ENCODE measurements around the gene MYBPH.

Gene MYBPH

DNA sequence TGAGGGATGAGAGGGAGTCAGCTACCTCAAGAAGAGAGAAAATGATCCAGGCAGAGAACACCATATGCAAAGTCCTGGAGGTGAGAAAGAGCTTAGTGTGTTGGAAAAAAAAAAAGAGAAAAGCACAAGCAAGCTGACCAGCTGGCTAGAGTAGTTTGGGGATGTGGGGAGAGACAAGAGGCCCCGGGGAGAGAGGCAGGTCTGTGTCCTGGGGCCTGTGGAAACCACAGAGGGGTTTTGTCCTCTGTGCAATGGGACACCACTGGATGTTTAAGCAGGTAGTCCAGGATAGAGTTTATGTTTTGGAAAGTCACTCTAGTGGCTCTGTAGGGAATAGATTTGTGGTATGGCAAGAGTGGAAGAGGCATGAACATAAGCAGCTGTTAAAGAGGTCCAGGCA, 25.3 kb upstream of the MYBPH start:
- DNase-seq (ENCODE audit: low spot score), result no peak

DNA sequence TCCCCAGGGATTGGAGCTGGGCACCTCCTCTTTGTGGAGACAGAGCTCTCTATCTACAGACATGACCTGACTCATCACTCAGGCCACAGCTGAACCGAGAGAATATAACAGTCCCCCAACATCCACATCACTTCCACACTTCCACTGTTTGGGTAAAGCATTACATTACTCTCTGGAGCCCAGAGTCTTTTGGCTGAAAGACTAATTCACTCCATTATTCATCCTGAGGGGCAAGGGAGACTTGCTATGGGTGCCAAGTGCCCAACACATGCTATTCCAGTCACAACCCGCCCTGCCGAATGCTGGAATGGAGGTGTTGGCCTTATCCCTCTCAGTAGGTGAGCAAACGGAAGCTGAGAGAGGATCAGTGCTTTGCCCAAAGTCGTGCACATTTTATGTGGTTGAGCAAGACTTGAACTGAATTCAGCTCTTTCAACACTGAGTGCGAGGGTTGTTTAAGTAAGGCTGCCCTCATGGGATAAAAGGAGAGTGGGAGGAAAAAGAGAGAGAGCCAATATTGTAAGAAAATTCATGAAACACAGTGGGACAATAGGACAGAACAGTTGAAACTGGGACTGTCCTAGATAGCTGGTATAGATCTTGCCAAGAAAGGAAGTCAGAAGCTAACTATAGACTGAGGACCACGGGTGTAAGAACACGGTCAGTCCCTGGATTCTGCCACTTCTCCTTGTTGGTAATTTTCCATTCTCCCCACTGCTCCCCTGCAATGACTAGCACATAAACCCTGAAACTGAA, 24.4 kb upstream of the MYBPH start:
- DNase-seq (ENCODE audit: low spot score), result no peak

DNA sequence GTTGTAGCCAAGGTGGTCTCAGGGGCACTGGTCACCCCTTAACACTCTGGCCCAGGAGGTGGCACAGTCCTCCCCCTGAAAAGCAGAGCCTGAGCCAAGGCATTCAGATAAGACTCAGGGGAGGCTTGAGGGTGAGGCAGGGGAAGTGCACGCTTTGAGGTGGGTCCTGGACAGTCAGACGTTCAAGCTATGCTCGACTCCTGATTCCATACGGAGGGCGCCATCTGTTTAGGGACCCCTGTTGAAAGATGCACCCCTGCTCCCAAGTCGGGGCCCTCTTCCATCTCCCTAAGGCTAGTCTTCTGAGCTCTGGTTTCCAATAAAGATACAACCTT, 23.8 kb upstream of the MYBPH start:
- no peak for DNase-seq (ENCODE audit: low spot score)

DNA sequence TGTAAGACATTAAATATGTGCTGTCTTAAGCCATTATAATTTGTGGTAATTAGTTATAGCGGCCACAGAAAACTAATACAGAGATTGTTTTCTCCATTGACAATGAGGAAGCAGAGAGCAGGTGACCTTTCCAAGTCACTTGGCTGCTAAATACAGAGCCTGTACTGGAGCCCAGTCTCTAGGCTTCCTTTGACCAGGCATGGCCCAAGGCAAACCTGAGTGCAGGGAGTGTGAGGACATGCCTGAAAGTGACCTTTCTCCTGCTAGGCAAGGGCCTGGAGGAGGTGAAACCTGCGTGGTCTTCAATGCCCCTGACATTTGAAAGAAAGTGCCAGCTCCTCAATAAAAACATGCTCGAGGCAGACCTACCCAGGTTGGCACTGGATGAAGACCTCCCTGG, 23.4 kb upstream of the MYBPH start:
- DNase-seq (ENCODE audit: low spot score), result no peak

DNA sequence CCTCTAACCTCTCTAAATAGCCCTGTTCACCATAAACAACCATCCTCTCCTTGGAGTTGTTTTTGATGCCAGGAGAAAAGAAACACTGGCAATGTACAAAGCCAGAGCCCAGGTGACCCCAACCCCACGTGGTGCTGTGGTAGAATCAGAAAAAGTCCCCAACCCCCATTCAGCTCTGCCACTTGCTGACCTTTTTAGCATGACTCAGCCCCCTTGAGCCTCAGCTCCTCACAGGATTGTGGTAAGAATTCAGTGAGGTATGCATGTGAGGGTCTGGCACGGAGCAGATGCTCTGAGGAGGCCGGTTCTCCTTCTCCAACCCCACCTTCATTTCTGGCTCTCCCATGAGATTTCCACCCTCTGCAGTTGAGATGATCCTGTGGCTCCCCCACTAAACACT, 22.0 kb upstream of the MYBPH start:
- DNase-seq (ENCODE audit: low spot score), result no peak

DNA sequence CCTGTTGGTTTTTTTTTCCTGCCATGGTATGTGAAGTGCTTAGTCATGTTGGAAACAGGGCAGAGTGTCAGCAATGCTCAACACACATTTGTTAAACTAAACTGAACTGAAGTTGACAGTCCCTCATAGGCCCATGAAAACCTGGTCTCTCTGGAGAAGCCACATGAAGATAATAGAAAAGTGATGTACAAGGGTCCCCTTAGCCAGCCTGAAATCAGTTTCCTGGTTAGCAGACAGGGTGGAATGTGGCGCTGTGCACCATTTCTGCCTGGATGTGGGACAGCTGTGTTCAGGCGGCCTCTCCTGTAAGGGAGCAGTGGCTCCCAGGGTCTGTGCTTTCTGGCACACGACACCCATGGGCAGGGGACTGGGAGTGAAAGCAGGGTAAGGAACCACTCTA, 20.7 kb upstream of the MYBPH start:
- DNase-seq (ENCODE audit: low spot score), result no peak

DNA sequence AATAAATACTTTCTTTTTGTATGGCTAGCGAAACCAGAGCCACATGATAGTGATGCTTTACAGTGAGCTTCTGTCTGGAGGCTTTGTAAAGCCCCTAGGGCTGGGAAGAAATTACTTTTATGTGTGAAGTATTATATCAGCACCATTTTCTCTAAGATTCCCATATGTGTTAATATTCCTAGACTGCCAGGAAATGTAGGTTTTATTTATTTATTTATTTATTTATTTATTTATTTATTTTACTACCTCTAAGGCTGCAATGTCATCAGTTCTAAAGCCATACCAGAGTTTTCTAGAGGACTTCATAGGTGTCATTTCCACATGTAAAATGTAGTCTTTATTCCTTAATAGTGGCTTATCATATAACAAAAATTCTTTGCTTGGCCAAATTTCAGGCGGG, 15.3 kb upstream of the MYBPH start:
- DNase-seq (ENCODE audit: low spot score), result no peak

DNA sequence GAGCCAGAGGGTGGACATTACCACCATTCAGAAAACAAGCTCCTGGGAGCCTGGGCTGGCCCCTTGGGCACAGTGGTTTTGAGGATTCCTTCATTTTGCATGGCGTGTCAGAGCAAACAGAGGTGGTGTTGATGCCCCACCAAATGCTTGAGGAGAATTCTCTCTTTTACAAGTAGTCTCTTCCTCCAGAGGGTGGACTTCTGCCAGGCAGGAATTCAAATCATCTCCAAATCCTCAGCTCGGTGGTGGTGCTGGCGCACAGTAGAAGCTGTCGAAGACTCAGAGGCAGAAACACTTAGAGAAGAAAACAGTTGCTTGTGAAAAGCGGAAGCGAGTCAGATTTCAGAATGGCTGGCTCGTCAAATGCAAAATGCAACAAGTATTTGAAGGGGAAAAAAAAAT, 14.3 kb upstream of the MYBPH start:
- DNase-seq (ENCODE audit: low spot score), result no peak

DNA sequence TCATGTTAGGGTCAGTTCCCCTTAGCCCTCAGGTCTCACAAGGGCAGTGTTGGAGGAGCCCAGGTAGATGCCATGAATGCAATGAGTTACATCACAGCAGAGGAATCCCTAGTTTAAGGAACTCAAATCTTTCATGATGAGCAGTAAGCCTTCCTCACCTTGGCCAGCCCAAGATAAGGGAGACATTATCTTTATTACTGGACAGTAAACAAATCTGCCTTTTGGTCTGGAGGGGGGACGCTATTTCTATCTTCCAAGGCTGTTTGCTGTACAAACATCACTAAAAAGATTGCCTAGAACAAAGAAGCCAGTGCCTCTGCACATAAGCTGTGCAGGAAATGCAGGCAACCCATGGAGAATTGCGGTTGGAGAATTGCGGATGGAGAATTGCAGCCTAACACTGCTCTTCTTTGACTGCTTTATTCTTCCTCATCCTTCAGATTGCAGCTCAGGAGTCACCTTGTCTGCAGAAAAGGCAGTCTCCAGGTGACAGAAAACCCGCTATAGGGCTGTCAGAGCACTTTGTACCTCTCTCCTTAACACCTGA, 13.1 kb upstream of the MYBPH start:
- no peak for DNase-seq (ENCODE audit: low spot score)

DNA sequence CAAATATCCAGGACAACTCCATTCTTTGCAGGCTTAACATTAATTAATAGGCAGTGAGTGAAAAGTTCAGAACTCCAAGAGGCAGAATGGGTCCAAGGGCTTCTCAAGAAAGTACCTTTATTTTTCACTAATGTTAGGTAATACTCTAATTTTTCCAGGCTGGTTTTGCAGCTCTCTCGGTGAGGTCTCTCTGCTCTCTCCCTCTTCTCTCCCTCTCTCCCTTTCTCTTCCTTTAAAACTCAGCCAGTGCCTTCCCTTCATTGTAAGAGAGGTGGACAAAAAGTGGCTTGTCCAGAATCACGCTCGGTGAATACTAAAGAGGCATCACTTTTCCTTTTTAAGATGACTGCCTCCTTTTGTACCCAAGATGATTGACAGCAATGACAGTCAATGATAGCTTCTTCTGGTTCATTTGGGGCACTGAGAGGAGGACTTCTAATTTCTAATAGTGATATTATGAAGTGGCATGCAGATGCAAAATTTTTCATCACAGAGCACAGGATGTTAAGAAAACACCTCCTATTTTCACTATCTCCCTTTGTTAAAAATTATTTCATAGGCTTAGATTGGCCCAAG, 12.2 kb upstream of the MYBPH start:
- DNase-seq (ENCODE audit: low spot score), result no peak

DNA sequence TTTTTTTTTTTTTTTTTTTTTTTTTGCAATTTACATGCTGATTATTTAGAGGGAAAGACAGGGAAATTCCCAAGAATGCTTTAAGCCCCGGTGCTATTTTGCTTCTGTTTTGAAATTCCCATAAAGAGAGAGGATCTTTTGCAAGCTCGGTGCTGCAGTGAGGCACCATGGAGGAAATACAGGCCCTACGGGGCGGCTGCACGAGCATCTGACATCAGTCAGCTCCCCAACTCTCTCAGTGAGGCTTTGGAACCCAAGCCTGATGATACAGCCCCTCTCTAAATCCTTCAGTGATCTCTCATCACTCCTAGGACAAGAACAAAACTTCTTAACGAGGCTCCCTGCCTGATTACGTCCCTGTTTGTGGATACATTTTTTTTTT, 11.7 kb upstream of the MYBPH start:
- DNase-seq (ENCODE audit: low spot score), result no peak

DNA sequence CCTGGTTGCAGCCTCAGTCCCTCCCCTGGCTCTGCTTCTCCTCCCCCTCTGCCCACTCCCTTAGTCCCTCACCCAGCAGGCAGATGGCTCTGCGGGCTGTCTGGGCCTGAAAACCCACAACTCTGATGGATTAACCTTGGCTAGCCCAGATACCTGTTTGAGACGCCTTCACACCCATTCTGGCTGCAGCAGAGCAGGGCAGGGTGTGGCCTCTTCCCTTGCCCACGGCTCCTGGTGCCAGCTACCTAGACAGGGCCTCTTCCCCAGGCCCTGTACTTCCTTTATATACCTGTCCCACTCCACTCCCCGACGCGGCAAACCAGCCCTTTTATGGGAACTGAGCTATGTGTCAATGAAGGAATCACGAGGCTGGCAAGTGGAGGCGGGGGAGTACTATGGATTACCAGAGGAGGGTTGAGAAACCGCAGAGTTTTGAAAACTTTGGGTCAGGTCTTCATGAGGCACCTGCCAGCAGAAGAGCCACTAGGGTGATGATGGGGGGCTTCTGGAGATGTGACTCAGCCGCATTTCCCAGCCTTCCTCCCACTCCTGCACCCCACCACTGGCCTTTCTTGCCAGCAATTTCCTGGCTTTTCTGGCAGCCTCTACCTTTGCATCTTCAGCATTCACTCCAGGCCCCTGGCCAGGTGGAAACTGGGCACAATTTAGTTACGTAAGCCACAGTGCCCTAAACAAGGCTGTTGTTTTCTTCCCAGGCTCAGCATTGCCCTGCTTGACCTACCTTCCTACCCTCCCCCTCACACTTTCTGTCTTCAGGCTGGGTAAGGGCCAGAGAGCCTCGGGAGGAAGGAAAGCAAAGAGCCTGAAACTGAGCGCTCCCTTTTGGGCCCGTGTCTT, 11.0 kb upstream of the MYBPH start, which contains the start of gene CHI3L1:
TSS of gene CHI3L1 (minus strand) at position 259 of the 858 bp plus-strand sequence. CDS start at position 178, 81 bp downstream.
- no peak for DNase-seq (ENCODE audit: low spot score)

DNA sequence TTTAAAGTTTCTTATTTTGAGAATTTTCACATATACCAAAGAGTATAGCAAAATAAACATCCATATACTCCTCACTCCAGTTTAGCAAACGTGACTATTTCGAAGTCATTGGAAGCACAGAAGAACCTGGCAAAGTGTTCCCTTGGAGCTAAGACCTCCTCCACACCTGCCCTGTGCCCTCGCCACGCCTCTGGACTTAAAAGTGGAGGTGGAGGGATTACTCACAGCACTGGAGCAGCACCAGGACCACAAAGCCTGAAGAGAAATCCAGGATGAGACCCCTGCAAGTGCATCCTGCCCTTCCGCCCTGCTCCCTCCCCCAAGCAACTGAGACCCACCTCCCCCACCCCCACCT, 10.4 kb upstream of the MYBPH start:
- no peak for DNase-seq (ENCODE audit: low spot score)

DNA sequence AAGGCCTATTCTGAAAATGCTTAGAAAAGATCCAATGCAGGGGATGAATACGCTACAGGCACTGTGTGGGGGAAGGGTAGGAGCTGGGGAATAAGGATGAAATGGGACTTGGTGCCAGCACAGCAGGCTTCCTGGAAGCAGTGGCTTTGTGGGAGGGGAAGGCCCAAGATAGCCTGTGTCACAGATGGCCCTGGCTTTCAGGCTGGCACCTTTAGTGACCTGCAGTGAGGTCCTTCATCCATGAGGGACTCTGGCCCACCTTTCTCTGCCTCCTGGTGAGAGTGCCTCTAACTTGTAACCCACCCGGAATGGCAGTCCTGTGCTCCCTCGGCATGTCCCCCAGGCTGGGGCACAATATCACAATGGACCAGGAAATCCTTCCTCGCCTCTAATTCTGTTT, 10.0 kb upstream of the MYBPH start:
- no peak for DNase-seq (ENCODE audit: low spot score)

DNA sequence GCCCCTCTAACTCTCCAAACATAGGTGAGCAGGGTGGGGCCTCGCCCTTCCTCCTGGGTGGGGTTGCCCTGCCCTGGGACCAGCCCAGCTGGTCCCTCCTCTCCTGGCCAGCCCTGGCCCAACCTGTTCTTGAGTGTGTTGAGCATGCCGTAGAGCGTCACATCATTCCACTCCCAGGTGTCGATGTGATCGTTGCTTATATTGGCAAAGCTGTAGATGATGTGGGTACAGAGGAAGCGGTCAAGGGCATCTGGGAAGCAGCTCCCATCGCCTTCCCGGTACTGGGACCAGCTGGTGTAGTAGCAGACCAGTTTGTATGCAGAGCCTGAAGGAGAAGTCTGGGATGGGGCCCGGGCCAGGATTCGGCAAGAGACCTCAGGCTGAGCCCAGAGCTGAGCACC, 9.4 kb upstream of the MYBPH start:
- DNase-seq (ENCODE audit: low spot score), result no peak

DNA sequence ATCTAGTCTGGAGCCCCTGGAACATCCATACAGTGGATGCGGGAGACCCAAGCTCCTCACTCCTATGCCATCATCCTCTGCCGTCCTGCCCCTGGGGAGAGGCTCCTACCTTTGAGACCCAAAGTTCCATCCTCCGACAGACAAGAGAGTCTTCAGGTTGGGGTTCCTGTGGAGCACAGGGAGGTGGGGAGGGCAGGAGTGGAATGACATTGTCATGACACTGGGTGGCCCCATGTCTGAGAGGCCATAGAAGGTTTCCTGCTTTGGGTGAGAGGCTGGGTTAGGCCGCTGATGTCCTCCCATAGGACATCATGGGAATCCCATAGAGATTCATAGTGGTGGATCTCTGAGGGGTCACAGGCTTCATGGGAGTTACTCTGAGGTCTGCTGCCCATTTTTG, 8.8 kb upstream of the MYBPH start:
- DNase-seq (ENCODE audit: low spot score), result no peak

DNA sequence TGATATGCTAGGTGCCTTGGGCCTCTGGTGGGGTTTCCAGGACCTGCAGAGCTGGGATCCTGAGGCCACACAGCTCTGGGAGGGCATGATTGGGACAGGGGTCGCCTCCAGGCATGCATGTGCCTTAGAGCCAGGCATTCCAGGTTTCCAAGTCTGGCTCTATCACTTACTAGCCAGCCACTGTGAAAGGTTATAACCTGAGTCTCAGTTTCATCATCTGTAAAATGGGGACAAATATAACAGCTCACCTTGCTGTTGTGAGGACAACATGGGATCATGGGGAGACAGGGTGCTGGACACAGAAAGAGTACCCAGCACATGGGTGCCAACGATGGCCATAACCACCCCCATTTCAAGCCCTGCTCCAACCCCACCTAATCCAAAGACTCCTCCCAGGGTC, 8.2 kb upstream of the MYBPH start:
- no peak for DNase-seq (ENCODE audit: low spot score)

DNA sequence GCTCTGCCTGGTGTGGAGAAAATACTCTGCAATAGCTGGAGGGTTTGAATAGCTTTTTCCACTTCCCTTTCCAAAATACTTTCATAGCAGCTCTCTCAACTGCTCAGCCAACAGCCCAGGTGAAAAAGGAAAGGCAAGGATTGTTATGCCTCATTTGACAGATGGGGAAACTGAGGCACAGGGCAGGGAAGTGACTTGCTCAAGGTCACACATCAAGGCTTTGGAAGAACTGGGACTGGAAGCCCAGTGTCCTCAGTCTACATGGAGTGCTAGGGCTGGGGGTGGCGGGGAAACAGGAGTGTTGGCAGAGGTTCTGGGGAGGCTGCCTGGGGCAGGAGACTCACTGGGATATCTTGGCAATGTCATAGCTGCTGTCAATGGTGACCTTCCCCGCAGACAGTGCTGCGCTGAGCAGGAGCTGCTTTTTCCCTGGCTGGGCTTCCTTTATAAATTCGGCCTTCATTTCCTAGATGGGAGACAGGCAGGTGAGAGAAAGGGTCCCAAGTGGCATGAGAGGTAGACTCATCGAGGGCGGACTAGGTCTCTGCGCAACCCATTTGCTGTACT, 6.8 kb upstream of the MYBPH start:
- no peak for DNase-seq (ENCODE audit: low spot score)

DNA sequence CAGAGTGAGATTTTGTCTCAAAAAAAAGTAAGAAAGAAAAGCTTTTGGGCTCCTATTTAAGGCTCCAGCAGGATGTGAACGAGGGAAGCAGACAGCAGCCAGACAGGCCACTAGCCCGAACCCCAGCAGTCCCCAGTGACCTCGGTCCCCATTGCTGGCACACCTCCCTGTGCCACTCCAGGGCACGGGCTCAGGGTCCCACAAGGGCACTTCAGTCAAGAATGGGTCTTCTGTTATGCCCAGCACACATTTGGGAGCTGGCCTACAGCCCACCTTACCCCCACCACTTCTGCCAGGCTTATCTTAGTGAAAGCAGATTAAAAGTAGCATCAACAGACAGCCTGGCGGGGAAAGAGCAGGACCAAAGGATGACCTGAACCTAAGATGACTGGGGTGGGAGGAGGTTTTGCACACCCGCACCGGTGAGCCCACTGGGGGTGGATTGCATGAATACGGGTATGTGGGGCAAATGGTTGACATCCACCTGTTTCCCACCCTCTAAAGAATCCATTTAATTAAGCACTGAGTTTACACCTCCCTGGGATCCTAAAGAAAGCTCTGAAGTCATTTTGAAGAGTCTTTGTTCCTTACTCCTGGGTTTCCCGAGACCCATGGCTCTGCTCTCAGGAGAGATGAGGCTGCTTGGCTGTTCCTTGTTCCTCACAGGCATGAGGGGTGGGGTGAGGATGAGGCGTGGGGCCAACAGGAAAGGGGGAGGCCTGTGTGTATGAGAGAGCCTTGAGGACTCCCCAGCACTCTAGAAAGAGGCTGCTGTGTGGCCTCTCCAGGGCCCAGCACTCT, 6.2 kb upstream of the MYBPH start:
- no peak for DNase-seq (ENCODE audit: low spot score)

DNA sequence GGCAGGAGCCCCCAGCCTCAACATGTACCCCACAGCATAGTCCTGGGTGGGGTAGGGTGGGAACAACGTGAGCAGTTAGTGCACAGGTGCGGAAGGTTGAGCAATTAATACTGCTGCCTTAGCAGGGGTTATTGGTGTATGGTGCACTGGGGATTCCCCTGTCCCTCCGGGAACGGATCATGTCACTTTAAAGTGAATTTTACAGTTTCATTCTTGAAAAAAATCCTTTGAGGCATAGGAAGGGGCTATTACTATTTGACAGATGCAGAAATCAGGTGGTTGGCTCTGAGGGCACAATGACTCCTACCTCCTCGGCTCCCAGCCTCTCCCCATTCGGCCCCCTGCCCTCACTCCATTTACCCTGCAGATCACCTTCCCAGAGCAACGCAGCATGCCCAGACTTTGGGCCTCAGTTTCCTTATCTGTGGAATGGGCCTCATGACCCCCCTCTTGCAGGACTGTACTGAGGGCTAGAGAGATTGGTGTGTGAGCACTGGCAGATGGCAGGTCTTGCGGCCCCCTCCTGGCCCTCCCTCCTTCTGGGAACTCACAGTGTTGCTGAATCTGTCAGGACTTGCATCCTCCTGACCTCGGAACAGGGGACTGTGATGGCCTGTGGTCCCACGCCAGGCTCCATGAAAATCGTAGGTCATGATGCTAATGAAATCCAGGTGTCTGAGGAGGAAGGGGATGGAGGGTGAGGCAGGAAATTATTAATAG, 5.1 kb upstream of the MYBPH start:
- DNase-seq (ENCODE audit: low spot score), result no peak

DNA sequence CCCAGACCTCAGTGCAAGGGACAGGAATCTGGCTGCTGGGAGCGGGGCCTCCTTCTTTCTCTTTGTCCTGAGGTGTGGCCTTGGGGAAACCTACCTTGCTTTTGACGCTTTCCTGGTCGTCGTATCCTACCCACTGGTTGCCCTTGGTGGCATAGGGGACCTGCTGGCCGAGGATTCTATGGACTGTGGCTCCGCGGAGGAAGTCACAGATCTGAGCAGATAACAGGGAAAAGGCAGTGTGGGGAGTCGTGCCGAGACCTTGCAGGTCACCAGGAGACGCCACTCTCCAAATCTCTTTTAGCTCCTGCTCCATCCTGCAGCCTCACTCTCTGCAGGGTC, 4.0 kb upstream of the MYBPH start:
- no peak for DNase-seq (ENCODE audit: low spot score)

Measured in RKO (cell line).